ENCODE measurements around the gene DYNLT3.

DYNLT3 gene

DNA sequence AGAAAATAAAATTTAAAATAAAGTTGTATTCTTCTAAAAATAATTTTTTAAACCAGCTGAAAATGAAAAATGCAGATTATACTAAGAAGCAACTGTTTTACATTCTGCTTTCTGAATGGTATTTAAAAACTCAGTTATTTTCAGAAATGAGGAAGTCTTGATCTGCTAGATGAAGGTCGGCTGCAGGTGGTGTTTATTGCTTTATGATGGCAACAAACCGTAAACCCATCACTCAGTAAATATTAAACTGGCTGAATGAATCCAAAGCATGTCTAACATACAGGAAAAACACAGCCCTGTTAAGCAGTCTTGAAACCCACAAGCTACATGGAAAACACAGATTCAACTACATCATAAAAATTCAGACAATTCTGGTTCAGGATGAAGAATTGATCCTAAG is 29.3 kb downstream of the DYNLT3 start:
- no peak for DNase-seq (ENCODE audit: extremely low spot score)
- ChIA-PET CTCF (no interaction called here), POLR2A (no interaction called here)
- no peak for TF ChIP-seq SUZ12 (IDR thresholded peaks at IDR 0.05)
- TF ChIP-seq HDGF (IDR thresholded peaks at IDR 0.05; ENCODE audit: borderline replicate concordance), result no peak
- TF ChIP-seq, protein P1, sequence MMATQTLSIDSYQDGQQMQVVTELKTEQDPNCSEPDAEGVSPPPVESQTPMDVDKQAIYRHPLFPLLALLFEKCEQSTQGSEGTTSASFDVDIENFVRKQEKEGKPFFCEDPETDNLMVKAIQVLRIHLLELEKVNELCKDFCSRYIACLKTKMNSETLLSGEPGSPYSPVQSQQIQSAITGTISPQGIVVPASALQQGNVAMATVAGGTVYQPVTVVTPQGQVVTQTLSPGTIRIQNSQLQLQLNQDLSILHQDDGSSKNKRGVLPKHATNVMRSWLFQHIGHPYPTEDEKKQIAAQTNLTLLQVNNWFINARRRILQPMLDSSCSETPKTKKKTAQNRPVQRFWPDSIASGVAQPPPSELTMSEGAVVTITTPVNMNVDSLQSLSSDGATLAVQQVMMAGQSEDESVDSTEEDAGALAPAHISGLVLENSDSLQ (IDR thresholded peaks at IDR 0.05), result peak; percentile 37; the same call in 1 of the 2 replicates
- TF ChIP-seq BHLHE40 (IDR thresholded peaks at IDR 0.05; ENCODE audit: borderline replicate concordance), result no peak

- POLR2A ChIA-PET, result no interaction called here
- CTCF ChIA-PET, result interaction anchor here (1.1 to 1.2 kb wide), 2 partner anchors 32 to 73 kb away, joined by 3 read pairs; no protein-coding TSS in a partner anchor
- no peak for DNase-seq (ENCODE audit: extremely low spot score)
- TF ChIP-seq ZNF384 (IDR thresholded peaks at IDR 0.05) (no peak), L3MBTL2 (conservative IDR thresholded peaks at IDR 0.05) (no peak), CTBP1 (IDR thresholded peaks at IDR 0.05; ENCODE audit: borderline replicate concordance) (no peak), BHLHE40 (IDR thresholded peaks at IDR 0.05; ENCODE audit: borderline replicate concordance) (no peak), LEF1 (IDR thresholded peaks at IDR 0.05; ENCODE audit: borderline replicate concordance) (no peak), FOXK2 (IDR thresholded peaks at IDR 0.05) (no peak), HDGF (IDR thresholded peaks at IDR 0.05; ENCODE audit: borderline replicate concordance) (no peak), FOXA1 (IDR thresholded peaks at IDR 0.05) (no peak), FOXM1 (IDR thresholded peaks at IDR 0.05; ENCODE audit: borderline replicate concordance) (no peak)
Observed at GRCh38 chrX:37817579-37817978, 29.8 kb downstream of the DYNLT3 start.

GRCh38 chrX:37817176-37817575 is 30.2 kb downstream of the DYNLT3 start:
- CTCF ChIA-PET, result interaction anchor here (1.1 to 1.2 kb wide), 2 partner anchors 32 to 73 kb away, joined by 3 read pairs; no protein-coding TSS in a partner anchor
- TF ChIP-seq BHLHE40 (IDR thresholded peaks at IDR 0.05; ENCODE audit: borderline replicate concordance) (no peak), FOXM1 (IDR thresholded peaks at IDR 0.05; ENCODE audit: borderline replicate concordance) (no peak)
- POLR2A ChIA-PET, result no interaction called here
- DNase-seq (ENCODE audit: extremely low spot score), result no peak

- no peak for TF ChIP-seq BHLHE40 (IDR thresholded peaks at IDR 0.05; ENCODE audit: borderline replicate concordance)
- TF ChIP-seq TARDBP (IDR thresholded peaks at IDR 0.05), result no peak
- ChIA-PET CTCF (interaction anchor here (1.1 to 1.2 kb wide), 2 partner anchors 32 to 72 kb away, joined by 3 read pairs; no protein-coding TSS in a partner anchor), POLR2A (no interaction called here)
- DNase-seq (ENCODE audit: extremely low spot score), result no peak
Observed at GRCh38 chrX:37816766-37817165, 30.6 kb downstream of the DYNLT3 start.

DNA sequence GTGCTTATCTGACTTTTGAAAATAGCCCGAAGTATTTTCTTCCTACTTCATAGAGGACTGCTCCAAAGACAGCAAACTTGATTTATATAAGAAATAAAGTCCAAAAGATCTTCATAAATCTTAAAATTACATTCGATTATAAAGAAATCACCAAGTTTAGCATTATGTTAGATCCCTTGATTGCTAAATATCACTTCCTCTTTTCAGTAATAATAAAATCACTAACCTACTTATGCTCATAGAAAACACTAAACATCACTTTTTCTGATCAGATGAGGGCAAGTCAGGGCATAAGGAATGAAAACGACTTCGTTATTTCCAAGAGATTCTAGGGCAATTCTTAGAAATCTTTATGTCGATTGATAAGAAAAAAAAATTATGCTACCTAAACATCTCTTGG is 32.0 kb downstream of the DYNLT3 start:
- POLR2A ChIA-PET, result no interaction called here
- TF ChIP-seq HDGF (IDR thresholded peaks at IDR 0.05; ENCODE audit: borderline replicate concordance), result no peak
- no peak for TF ChIP-seq FOXA1 (IDR thresholded peaks at IDR 0.05)
- CTCF ChIA-PET, result interaction anchor here (1.5 kb wide), 1 partner anchor 9 kb away, joined by 7 read pairs; no protein-coding TSS in a partner anchor
- no peak for DNase-seq (ENCODE audit: extremely low spot score)

DNA sequence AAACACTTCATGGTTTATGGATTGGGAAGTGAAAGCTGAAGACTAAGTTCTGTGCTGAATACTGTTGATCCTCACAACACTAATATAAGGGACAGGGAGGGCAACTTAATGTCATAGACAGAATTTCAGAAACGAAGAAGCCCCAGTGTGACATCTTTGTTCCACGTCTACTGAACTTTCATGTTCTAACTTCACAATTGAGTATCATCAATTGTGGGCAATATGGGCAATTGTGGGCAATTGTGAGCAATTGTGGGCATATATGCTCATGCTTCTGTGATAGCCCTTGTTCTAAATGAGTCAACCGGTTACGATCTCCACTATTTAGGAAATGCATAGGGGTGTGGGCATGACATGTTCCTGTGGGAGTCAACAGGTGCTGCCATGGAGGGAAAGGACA is 33.8 kb downstream of the DYNLT3 start:
- CTCF ChIA-PET, result interaction anchor here (1.1 kb wide), 1 partner anchor 10 kb away, joined by 3 read pairs; no protein-coding TSS in a partner anchor

GRCh38 chrX:37812110-37812509 is 35.3 kb downstream of the DYNLT3 start:
- DNase-seq (ENCODE audit: extremely low spot score), result no peak
- TF ChIP-seq ARNT (IDR thresholded peaks at IDR 0.05) (no peak), CTBP1 (IDR thresholded peaks at IDR 0.05; ENCODE audit: borderline replicate concordance) (no peak), L3MBTL2 (conservative IDR thresholded peaks at IDR 0.05) (no peak), LEF1 (IDR thresholded peaks at IDR 0.05; ENCODE audit: borderline replicate concordance) (no peak), FOXK2 (IDR thresholded peaks at IDR 0.05) (no peak), BHLHE40 (IDR thresholded peaks at IDR 0.05; ENCODE audit: borderline replicate concordance) (no peak)
- TF ChIP-seq, protein P1 (IDR thresholded peaks at IDR 0.05), result no peak
- ChIA-PET CTCF (interaction anchor here (1.1 kb wide), 1 partner anchor 8 kb away, joined by 3 read pairs; no protein-coding TSS in a partner anchor), POLR2A (no interaction called here)

More for the DNA sequence above, 33.8 kb downstream of the DYNLT3 start:
- POLR2A ChIA-PET, result no interaction called here
- DNase-seq (ENCODE audit: extremely low spot score), result no peak
- TF ChIP-seq FOXM1 (IDR thresholded peaks at IDR 0.05; ENCODE audit: borderline replicate concordance) (no peak), BHLHE40 (IDR thresholded peaks at IDR 0.05; ENCODE audit: borderline replicate concordance) (no peak), SUZ12 (IDR thresholded peaks at IDR 0.05) (no peak), NFRKB (IDR thresholded peaks at IDR 0.05) (no peak), ZNF384 (IDR thresholded peaks at IDR 0.05) (no peak), FOXA1 (IDR thresholded peaks at IDR 0.05) (no peak), CTBP1 (IDR thresholded peaks at IDR 0.05; ENCODE audit: borderline replicate concordance) (no peak)

DNA sequence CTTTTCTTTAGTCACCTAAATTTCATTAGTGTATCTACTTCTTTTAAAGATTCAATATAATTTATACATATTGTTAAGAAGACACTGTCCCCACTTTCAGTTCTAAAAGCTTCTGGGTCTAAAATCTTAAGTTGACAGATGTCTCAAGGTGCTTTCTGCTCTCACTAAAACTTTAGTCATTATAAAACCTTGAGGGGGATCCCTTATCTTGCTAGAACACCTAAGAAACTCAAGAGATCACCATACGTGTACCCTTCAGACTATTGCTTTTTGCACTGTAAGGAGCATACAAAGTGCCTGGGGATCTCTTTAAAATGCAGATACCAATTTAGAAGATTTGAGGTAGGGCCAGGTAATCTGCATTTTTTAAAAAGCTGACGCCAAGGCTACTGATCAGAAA is 37.4 kb downstream of the DYNLT3 start:
- CTCF ChIA-PET, result no interaction called here
- POLR2A ChIA-PET, result no interaction called here
- no peak for TF ChIP-seq ARNT (IDR thresholded peaks at IDR 0.05)
- no peak for TF ChIP-seq FOXK2 (IDR thresholded peaks at IDR 0.05)
- TF ChIP-seq FOXA1 (IDR thresholded peaks at IDR 0.05), result no peak
- TF ChIP-seq LEF1 (IDR thresholded peaks at IDR 0.05; ENCODE audit: borderline replicate concordance), result no peak
- no peak for TF ChIP-seq L3MBTL2 (conservative IDR thresholded peaks at IDR 0.05)
- TF ChIP-seq ZNF384 (IDR thresholded peaks at IDR 0.05), result no peak
- no peak for TF ChIP-seq FOXM1 (IDR thresholded peaks at IDR 0.05; ENCODE audit: borderline replicate concordance)
- no peak for TF ChIP-seq NFRKB (IDR thresholded peaks at IDR 0.05)
- no peak for TF ChIP-seq TARDBP (IDR thresholded peaks at IDR 0.05)
- no peak for TF ChIP-seq CTBP1 (IDR thresholded peaks at IDR 0.05; ENCODE audit: borderline replicate concordance)
- TF ChIP-seq SUZ12 (IDR thresholded peaks at IDR 0.05), result no peak
- no peak for TF ChIP-seq BHLHE40 (IDR thresholded peaks at IDR 0.05; ENCODE audit: borderline replicate concordance)
- no peak for TF ChIP-seq HDGF (IDR thresholded peaks at IDR 0.05; ENCODE audit: borderline replicate concordance)
- no peak for TF ChIP-seq ELF4 (IDR thresholded peaks at IDR 0.05)
- TF ChIP-seq, protein P1 (IDR thresholded peaks at IDR 0.05), result no peak
- TF ChIP-seq SP1 (IDR thresholded peaks at IDR 0.05), result no peak
- DNase-seq (ENCODE audit: extremely low spot score), result no peak
